GM12878 (cell line): ENCODE measurements around the gene FOSL1. TPM values are rescaled to one million over a fixed set of nuclear protein-coding genes. Genes with fewer than 3 reads are reported as not detected.

Experiments
- ATAC-seq: fragments of 200-7000 bp; cut with Tn5 transposase; 3 replicates; pipeline ENCODE4 v1.9.1; 2020; ENCODE audit warnings: mild to moderate bottlenecking, moderate library complexity
- BruUV-seq: library from RNA; stranded (reverse); fragments of 400-500 nt; replicated peaks from 2 replicates; lab custom pipeline; 2021; lab: Mats Ljungman, UMichigan
- CTCF ChIA-PET: fragments of 300-600 bp; sonication (Branson Sonifier 250); formaldehyde crosslinking; extraction: SDS; loops from one replicate; lab custom pipeline; 2021; ENCODE audit warnings: inconsistent platforms; lab: Yijun Ruan, JAX
- POLR2A ChIA-PET: fragments of 350-600 bp; formaldehyde crosslinking; extraction: SDS; loops from one replicate; lab custom pipeline; 2021; ENCODE audit warnings: inconsistent platforms; lab: Charles Lee
- RAD21 ChIA-PET: fragments of 300-600 bp; sonication (Branson Sonifier 250); formaldehyde crosslinking; loops from one replicate; lab custom pipeline; 2023; ENCODE audit warnings: antibody characterized with exemption; ENCODE audit not compliant: unreplicated experiment; lab: Charles Lee
- SMC1A ChIA-PET: fragments of 300-600 bp; sonication (Branson Sonifier 250); formaldehyde crosslinking; loops from one replicate; lab custom pipeline; 2023; ENCODE audit not compliant: unreplicated experiment, uncharacterized antibody; lab: Charles Lee
- DNase-seq: peaks from one replicate; pipeline ENCODE4 v3.0.0-alpha.2; 2011; ENCODE audit warnings: low read depth, low spot score
- FAIRE-seq: peaks from 3 replicates; lab custom pipeline; 2011; peaks lifted over from hg19 to GRCh38; lab: Jason Lieb, UNC
- H2AFZ ChIP-seq: 2 replicates; pipeline ENCODE4 v1.6.0; 2011; ENCODE audit warnings: low read depth, low read length, control low read depth; ENCODE audit not compliant: control insufficient read depth
- H3K27ac ChIP-seq: 2 replicates; pipeline ENCODE4 v1.5.1; 2011; ENCODE audit warnings: control low read depth; ENCODE audit not compliant: control insufficient read depth, insufficient read depth
- H3K27me3 ChIP-seq, 2 experiments: replicated peaks in 1 of 2; 2 replicates each; pipeline versions ENCODE4 v1.6.0 to v1.6.1; 2011; ENCODE audit warnings: low read length in 1 of 2; ENCODE audit not compliant: control insufficient read depth in 2 of 2, insufficient read depth in 2 of 2
- H3K36me3 ChIP-seq, 2 experiments: 2 replicates each; pipeline ENCODE4 v1.5.1; 2011; ENCODE audit warnings: low read length in 1 of 2; ENCODE audit not compliant: control insufficient read depth in 2 of 2, insufficient read depth in 2 of 2
- H3K4me1 ChIP-seq: 2 replicates; pipeline ENCODE4 v1.6.1; 2011; ENCODE audit warnings: mild to moderate bottlenecking, low read length, moderate library complexity, mixed read lengths; ENCODE audit not compliant: control insufficient read depth, insufficient read depth
- H3K4me2 ChIP-seq: 2 replicates; pipeline ENCODE4 v1.6.0; 2011; ENCODE audit warnings: control low read depth; ENCODE audit not compliant: control insufficient read depth, insufficient read depth
- H3K4me3 ChIP-seq: fragments of 200-600 bp; sonication (generic); 2 replicates; pipeline ENCODE4 v1.5.1; 2016
- H3K79me2 ChIP-seq: 2 replicates; pipeline ENCODE4 v1.6.0; 2011; ENCODE audit warnings: low read length; ENCODE audit not compliant: control insufficient read depth, insufficient read depth
- H3K9ac ChIP-seq: 2 replicates; pipeline ENCODE4 v1.8.0; 2011; ENCODE audit warnings: low read length, control low read depth, mixed read lengths; ENCODE audit not compliant: control insufficient read depth, insufficient read depth
- H3K9me3 ChIP-seq: replicated peaks from 3 replicates; pipeline ENCODE4 v1.5.1; 2011; ENCODE audit warnings: mild to moderate bottlenecking, low read length; ENCODE audit not compliant: control insufficient read depth, insufficient read depth
- H4K20me1 ChIP-seq: 2 replicates; pipeline ENCODE4 v1.6.0; 2011; ENCODE audit not compliant: control insufficient read depth, insufficient read depth
- CEBPB ChIP-seq, 2 experiments: fragments of 150-350 bp in 1 of 2; IDR thresholded peaks; 2 replicates each; pipeline ENCODE4 v1.6.1; 2012 to 2014; ENCODE audit warnings: low read depth in 2 of 2, low read length in 2 of 2, borderline replicate concordance in 1 of 2, inconsistent platforms in 1 of 2
- CREM ChIP-seq: IDR thresholded peaks from 2 replicates; pipeline ENCODE4 v1.6.1; 2014; ENCODE audit warnings: antibody characterized with exemption, low read depth
- E4F1 ChIP-seq: fragments of 450-650 bp; IDR thresholded peaks from 2 replicates; pipeline ENCODE4 v1.6.1; 2018; ENCODE audit warnings: borderline replicate concordance, mild to moderate bottlenecking; ENCODE audit not compliant: partially characterized antibody
- NFYA ChIP-seq: IDR thresholded peaks from 2 replicates; pipeline ENCODE4 v1.6.1; 2011; ENCODE audit warnings: low read depth, mild to moderate bottlenecking, low read length, improper control_type of control experiment, borderline replicate concordance
- PBX3 ChIP-seq: IDR thresholded peaks from 2 replicates; pipeline ENCODE4 v1.6.1; 2011; ENCODE audit warnings: mild to moderate bottlenecking, low read depth, low read length, moderate library complexity; ENCODE audit not compliant: insufficient replicate concordance
- RAD21 ChIP-seq: IDR thresholded peaks from 2 replicates; pipeline ENCODE4 v1.6.1; 2011; ENCODE audit warnings: mild to moderate bottlenecking, low read depth, low read length, moderate library complexity; ENCODE audit not compliant: insufficient read depth
- SIN3A ChIP-seq: IDR thresholded peaks from 2 replicates; pipeline ENCODE4 v1.6.1; 2012; ENCODE audit warnings: low read depth, low read length, improper control_type of control experiment
- STAT3 ChIP-seq: IDR thresholded peaks from 2 replicates; pipeline ENCODE4 v1.6.1; 2011; ENCODE audit warnings: low read depth, low read length, improper control_type of control experiment
- TCF7 ChIP-seq: IDR thresholded peaks from 2 replicates; pipeline ENCODE4 v1.6.1; 2014; ENCODE audit warnings: antibody characterized with exemption, borderline replicate concordance
- YY1 ChIP-seq: IDR thresholded peaks from 2 replicates; pipeline ENCODE4 v1.6.1; 2011; ENCODE audit warnings: low read depth, mild to moderate bottlenecking, low read length
- WGBS: methylation state at CpG from one replicate; pipeline ENCODE4 v1.1.6; 2016; ENCODE audit warnings: low lambda C conversion rate; ENCODE audit not compliant: insufficient replicate concordance, insufficient coverage; ENCODE audit errors: missing lambda C conversion rate; 5-methylcytosine and 5-hydroxymethylcytosine counted together
- in situ Hi-C: fragments of 300-500 bp; cut with MboI; formaldehyde crosslinking; loops from 9 replicates; pipeline ENCODE4 v1.14.3; 2018; ENCODE audit warnings: mixed read lengths
- intact Hi-C: fragments of 100-400 bp; cut with micrococcal nuclease; formaldehyde crosslinking; loops from one replicate; pipeline ENCODE4 v1.14.2; 2022; ENCODE audit not compliant: unreplicated experiment
- polyA plus RNA-seq, 11 experiments: library from polyadenylated mRNA; depleted of rRNA in 4 of 11; unstranded in 6 of 11; stranded (reverse) in 5 of 11; fragments of >200 nt; fragmentation: Nextera tagmentation in 4 of 11; fragmentation: Illumina TruSeq in 1 of 11; extraction: Ambion mirVana in 4 of 11; extraction: Trizol in 1 of 11; gene quantifications; 1 replicate in 1 of 11; 2 replicates in 10 of 11; pipeline versions ENCODE4 v1.2.1 to v1.2.3, GENCODE V29; 2011 to 2016; ENCODE audit warnings: inconsistent platforms in 2 of 11, missing spikeins in 2 of 11, low read depth in 1 of 11
- total RNA-seq, 4 experiments: library from RNA; depleted of rRNA in 3 of 4; stranded (reverse); fragments of >200 nt in 3 of 4; fragmentation: Illumina TruSeq in 1 of 4; extraction: Trizol in 1 of 4; gene quantifications; 2 replicates each; pipeline versions ENCODE4 v1.2.1 to v1.2.3, GENCODE V29; 2013 to 2021
- TF ChIP-seq, protein P1 (sequence below): IDR thresholded peaks from 2 replicates; pipeline ENCODE4 v1.6.1; 2012; ENCODE audit warnings: improper control_type of control experiment, low read depth, low read length; ENCODE audit not compliant: insufficient replicate concordance

FOSL1 gene
- total and polyA plus RNA-seq, 10 of the 15 experiments (the other 5 are each of a cell fraction or from before 2014, with no cell fraction given), result 0.82 to 5.4 (median 2.1) TPM

- no peak for DNase-seq
- in situ Hi-C loops (loop anchor here (25.0 kb wide), 1 partner anchor 1625 kb away; the partner anchor contains the start of genes DNAJC4, FKBP2, NUDT22 and PPP1R14B), intact Hi-C loops (no loop called here)
- peaks cover 18 to 36% of the 10 kb centered on the region in 2 experiments for H3K36me3 ChIP-seq
- peak overlapping the region; percentile 100; the same call in 1 of the 2 replicates for H3K27ac ChIP-seq
- H3K27me3 ChIP-seq, result no peaks in the 10 kb centered on the region
- POLR2A ChIA-PET, result interaction anchor here (0.6 to 5.6 kb wide), 3 partner anchors 8 to 40 kb away, joined by 4 to 155 read pairs (median 44); partner anchors contain the start of genes CCDC85B, EFEMP2 and FIBP
- H3K9me3 ChIP-seq, result no peaks in the 10 kb centered on the region
- peaks cover 15% of the 10 kb centered on the region for H3K4me1 ChIP-seq
- no TSS peak for BruUV-seq
- no peak overlapping the region for H2AFZ ChIP-seq
- H3K9ac ChIP-seq, result peak overlapping the region; percentile 97
- RAD21 ChIA-PET, result no interaction called here
- no peak overlapping the region for H3K4me3 ChIP-seq
- peak overlapping the region; percentile 97 for H3K4me2 ChIP-seq
- 90% methylated on average over 5 of the region's 5 CpGs for WGBS
- CTCF ChIA-PET, result interaction anchor here (1.3 to 5.7 kb wide), 3 partner anchors 13 to 26 kb away, joined by 3 to 146 read pairs (median 4); partner anchors contain the start of genes CCDC85B and FIBP
- H4K20me1 ChIP-seq, result no peaks in the 10 kb centered on the region; the same call in 1 of the 2 replicates
- peaks cover 33% of the 10 kb centered on the region for H3K79me2 ChIP-seq
- FAIRE-seq, result no peak
- no peak for ATAC-seq
- SMC1A ChIA-PET, result no interaction called here
- TF ChIP-seq STAT3 (no peak), CREM (no peak), RAD21 (no peak), NFYA (no peak), CEBPB (IDR thresholded peaks at IDR 0.05; ENCODE audit: borderline replicate concordance in 1 of 2, low read depth in 2 of 2, low read length in 2 of 2) (no peak), TCF7 (no peak), E4F1 (no peak), PBX3 (no peak), YY1 (no peak), SIN3A (no peak)
- TF ChIP-seq, protein P1, sequence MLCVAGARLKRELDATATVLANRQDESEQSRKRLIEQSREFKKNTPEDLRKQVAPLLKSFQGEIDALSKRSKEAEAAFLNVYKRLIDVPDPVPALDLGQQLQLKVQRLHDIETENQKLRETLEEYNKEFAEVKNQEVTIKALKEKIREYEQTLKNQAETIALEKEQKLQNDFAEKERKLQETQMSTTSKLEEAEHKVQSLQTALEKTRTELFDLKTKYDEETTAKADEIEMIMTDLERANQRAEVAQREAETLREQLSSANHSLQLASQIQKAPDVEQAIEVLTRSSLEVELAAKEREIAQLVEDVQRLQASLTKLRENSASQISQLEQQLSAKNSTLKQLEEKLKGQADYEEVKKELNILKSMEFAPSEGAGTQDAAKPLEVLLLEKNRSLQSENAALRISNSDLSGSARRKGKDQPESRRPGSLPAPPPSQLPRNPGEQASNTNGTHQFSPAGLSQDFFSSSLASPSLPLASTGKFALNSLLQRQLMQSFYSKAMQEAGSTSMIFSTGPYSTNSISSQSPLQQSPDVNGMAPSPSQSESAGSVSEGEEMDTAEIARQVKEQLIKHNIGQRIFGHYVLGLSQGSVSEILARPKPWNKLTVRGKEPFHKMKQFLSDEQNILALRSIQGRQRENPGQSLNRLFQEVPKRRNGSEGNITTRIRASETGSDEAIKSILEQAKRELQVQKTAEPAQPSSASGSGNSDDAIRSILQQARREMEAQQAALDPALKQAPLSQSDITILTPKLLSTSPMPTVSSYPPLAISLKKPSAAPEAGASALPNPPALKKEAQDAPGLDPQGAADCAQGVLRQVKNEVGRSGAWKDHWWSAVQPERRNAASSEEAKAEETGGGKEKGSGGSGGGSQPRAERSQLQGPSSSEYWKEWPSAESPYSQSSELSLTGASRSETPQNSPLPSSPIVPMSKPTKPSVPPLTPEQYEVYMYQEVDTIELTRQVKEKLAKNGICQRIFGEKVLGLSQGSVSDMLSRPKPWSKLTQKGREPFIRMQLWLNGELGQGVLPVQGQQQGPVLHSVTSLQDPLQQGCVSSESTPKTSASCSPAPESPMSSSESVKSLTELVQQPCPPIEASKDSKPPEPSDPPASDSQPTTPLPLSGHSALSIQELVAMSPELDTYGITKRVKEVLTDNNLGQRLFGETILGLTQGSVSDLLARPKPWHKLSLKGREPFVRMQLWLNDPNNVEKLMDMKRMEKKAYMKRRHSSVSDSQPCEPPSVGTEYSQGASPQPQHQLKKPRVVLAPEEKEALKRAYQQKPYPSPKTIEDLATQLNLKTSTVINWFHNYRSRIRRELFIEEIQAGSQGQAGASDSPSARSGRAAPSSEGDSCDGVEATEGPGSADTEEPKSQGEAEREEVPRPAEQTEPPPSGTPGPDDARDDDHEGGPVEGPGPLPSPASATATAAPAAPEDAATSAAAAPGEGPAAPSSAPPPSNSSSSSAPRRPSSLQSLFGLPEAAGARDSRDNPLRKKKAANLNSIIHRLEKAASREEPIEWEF, result no peak
These were observed 37.9 kb downstream of the FOSL1 start for GRCh38 chr11:65862191-65862735.
